HG02840 (cell line): ENCODE data around the gene UCK1.
"Not testable (repeated sequence)": the region's sequence is repeated elsewhere in the genome, so short reads cannot be mapped to it uniquely, and the experiment has no call there.

ENCODE experiments used
- ATAC-seq: cut with Tn5 transposase; IDR thresholded peaks from one replicate; pipeline ENCODE4 v1.9.1; 2021; ENCODE audit warnings: mild to moderate bottlenecking, moderate library complexity, moderate number of reproducible peaks; ENCODE audit not compliant: unreplicated experiment, low FRiP score

Gene UCK1

DNA sequence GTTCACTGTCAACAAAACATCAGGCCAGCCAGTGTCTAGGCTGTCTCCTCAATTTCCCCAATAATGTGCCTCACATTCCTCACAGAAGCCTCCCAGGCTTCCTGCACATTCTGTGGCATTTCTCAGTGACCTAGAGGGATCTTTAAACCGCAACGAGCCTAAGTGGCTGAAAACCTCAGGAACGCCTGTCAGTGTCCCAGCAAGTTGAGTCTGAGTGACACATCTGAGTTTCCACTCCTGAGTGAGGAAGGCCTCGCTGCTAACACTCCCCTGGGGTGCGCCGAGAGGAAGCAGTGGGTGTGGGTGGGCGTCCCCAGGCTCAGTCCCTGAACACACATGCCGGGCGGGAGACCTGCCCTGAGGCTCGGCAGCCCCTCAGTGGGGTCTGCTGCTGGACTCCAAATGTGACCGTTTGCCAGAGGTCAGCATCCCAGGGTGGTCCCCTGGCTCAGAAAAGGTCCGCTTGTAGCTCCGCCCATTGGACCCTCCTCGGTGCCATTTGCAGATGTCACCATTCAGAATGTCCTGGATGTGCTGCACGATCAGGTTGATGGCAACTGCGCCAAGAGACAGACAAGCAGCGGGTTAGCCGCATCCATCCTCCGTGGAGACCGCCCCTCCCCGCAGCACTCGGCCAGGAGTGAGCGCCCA is 6.3 kb downstream of the UCK1 start:
- no peak for ATAC-seq

DNA sequence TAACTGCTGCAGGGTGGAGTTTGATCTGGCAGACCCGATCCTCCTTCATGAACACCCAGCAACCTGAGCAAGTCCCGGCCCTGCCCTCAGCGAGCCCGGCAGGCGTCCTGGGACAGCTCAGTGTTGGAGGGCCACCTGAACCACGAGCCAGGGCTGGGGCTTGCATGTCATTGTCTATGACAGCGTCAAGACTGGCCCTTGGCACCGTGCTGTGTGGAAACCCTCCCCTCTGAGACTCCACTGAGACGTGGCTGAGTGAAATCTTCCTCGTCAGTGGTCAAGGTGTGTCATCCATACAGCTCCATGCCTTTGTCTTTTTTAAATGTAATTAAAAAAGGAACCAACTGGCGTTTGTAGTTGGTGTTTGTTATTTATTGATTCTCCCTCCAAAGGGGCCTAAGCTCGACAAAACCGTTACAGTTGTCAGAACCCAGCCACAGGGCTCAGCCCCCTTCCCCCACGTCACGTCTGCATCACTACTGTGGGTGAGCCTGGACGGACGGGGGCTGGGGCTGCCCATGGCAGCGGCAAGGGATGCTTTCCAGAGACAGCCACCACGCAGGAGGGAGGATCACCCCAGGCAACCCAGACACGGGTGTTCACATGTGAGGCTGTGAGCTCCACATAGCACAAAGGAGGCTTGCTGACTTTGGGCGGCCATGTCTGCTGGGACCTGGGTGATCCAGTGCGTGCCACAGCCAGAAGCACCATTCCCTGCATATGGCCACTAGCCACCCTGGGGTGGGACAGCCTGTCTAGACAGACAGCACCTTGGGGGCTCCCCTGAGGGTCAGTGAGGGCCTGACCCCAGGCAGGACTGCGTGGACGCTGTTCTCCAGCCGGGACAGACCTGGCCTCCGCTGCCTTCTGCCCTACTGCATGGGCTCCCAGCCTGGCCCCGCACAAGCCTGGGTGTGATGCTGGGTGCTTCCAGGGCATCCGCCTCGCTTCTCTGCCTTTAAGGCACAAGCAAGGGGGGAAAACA is 7.3 kb downstream of the UCK1 start:
- no peak for ATAC-seq

DNA sequence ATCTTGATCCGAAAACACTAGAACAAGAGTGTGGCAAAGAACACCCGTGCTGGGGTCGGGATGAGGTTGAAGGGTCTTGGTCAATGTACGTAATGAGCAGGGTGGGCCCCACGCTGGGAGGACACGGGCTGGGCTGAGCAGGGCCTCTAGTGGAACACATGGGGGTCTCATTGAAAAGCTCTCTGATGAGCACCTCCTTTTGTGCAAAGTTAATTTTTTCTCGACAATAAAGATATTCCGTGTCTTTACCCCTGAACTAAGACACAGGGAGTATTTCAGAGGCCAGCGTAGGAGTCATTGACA is 8.0 kb downstream of the UCK1 start:
- no peak for ATAC-seq

DNA sequence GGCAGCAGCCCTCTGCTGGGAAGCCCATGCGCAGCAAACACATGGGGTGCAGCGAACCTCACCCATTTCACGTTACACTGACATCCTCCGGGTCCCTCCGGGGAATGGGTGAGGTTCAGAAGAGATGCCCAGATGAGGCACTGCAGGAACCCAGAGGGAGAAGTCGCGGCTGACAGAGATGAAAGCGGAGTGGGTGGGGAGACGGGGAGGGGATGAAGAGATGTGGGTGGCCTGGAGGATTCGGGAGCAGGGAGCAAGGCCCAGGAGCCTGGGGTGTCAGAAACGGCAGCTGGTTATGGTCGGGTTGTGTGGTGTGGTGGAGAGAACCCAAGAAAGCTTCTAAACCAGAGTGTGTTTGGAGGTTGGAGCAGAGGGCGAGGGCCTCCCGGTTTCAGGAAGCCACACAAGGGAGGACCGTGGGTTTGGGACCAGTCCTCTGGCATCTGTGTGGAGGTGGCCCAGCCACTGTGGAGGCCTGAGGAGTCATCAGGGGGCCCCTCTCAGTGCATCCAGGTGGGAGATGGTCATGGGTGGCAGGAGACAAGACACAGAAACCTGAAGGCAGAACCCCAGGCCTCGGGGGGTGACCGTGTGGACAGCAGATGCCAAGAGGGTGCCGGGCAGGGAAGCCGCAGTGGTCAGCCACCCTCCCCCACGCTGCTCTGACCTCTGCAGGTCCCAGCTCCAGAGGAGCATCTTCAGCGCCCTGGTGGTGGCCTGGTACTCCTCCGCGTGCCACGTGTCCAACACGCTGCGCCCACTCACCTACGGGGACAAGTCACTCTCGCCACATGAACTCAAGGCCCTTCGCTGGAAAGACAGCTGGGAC is 8.6 kb downstream of the UCK1 start:
- ATAC-seq: no peak

DNA sequence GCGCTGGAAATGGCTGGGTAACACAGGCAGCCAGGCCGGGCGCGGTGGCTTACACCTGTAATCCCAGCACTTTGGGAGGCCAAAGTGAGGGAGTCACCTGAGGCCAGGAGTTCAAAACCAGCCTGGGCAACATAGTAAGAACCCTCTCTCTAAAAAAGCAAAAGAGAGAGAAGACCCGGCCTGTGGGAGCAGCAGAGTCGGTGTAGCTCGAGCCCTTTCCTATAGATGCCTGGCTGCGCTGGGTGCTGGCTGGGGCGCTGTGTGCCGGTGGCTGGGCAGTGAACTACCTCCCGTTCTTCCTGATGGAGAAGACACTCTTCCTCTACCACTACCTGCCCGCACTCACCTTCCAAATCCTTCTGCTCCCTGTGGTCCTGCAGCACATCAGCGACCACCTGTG is 9.2 kb downstream of the UCK1 start:
- ATAC-seq: no peak

DNA sequence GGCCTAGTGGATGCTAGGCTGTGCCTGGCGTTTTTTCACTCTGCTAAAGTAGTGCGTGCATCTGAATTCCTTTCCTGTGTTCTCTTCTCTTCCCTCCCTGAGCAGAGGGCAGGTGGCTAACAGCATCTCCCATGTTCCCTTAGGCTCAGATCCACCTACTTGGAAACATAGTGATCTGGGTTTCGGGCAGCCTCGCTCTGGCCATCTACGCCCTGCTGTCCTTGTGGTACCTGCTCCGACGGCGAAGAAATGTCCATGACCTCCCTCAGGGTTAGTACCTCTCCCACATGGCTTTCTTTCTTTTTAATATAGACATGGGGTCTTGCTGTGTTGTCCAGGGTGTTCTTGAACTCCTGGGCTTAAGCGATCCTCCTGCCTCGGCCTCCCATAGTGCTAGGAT is 9.9 kb downstream of the UCK1 start:
- ATAC-seq: no peak

DNA sequence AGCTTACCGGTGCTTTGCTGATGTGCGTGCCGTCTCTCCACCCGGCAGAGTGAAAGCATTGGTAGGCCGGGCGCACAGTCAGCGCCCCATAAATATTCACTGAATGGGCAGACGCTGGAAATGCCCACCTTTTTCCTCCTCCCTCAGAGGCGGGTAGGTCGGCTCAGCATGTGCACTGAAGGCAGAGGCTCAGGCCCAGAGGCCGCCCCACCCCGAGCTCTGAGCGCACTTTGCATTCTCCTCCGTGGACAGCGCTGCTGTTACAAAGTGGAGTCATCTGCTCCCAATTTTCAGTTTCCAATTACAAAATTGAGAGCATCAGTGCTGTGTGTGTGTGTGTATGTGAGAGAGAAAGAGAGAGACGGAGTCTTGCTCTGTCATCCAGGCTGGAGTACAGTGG is 10.6 kb downstream of the UCK1 start:
- ATAC-seq: no peak

DNA sequence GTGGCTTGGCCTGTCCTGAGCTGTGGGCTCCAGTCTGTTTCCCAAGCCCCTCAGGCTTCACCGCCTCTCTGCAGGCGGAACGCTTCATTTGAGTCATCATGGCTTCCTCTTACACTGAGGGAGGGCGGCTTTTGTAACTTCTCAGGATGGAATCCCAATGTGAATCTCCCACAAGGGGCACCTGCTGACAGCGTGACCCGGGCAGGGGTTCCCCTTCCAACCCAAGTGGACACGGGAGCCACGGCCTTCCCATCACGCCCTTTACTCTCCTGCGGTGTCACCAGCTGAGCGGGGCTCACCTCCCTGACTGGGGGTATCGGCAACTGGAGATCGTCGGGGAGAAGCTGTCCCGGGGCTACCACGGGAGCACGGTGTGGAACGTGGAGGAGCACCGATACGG is 12.5 kb downstream of the UCK1 start:
- ATAC-seq: no peak

DNA sequence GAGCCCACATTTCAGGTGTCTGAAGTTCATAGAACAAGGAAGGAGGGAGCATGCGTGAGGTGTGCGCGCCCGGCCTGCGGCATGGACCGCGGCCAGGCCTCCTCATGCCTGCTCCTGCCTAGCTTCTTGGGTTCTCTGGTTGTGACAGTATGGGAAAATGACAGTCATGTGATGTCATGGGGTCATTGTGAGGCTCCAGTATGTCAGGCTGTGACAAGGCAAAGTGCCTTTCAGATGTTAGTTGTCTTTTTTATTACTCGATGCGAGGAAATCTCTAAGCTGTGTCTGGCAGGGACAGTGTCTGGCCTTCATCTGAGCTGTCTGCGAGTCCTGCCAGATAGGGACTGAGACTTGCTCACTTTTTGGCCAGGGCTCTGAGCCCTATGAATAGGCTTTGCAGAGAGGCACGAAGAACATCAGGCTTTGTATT is 13.3 kb downstream of the UCK1 start:
- ATAC-seq: no peak

DNA sequence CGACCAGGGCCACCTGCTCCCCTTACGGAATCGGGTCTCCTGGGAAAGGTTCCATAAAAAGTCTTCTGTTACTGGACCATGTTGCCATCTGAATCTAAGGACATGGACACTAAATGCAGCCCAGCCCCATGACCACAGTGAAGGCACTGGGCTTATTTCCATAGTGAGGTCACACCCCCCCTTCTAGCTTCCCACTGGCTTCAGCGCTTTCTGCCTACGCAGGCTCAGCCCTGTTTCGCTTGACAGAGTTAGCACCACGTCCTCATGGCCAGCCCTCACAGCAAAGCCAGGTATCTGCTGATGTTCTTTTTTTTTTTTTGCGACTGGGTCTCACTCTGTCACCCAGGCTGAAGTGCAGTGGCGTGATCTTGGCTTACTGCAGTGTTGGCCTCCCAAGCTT is 14.1 kb downstream of the UCK1 start:
- ATAC-seq: no peak

DNA sequence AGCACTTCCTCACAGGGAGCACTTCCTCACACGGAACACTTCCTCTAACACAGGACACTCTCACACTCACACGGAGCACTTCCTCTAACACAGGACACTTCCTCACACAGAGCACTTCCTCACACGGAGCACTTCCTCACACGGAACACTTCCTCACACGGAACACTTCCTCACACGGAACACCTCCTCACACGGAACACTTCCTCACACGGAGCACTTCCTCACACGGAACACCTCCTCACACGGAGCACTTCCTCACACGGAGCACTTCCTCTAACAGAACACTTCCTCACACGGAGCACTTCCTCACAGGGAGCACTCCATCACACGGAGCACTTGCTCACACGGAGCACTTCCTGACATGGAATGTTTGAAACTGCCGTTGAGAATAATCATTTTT is 15.0 kb downstream of the UCK1 start:
- ATAC-seq: no peak

DNA sequence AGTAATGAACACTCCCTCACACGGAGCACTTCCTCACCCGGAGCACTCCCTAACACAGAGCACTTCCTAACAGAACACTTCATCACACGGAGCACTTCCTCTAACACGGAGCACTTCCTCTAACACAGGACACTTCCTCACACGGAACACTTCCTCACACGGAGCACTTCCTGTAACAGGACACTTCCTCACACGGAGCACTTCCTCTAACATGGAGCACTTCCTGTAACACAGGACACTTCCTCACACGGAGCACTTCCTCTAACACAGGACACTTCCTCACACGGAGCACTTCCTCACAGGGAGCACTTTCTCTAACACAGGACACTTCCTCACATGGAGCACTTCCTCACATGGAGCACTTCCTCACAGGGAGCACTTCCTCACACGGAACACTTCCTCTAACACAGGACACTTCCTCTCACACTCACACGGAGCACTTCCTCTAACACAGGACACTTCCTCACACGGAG is 15.5 kb downstream of the UCK1 start:
- not testable (repeated sequence) for ATAC-seq

DNA sequence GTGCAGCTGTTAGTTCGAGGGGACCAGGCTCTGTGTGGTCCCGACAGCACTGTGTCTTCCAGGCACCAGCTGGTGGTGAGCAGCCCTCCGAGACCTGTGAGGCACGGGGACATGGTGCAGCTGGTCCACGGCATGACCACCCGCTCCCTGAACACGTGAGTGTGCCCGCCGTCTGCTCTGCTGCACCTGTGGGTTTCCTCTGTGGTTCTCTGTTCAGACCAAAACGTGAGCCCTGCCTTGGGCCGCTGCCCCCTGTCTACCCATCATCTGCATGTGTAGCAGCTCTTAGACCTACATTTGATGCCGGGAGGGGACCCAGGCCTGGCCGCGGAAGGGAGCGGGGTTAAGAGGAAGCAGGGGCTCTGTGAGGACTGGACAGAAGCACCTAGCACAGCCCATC is 17.9 kb downstream of the UCK1 start:
- ATAC-seq: no peak

DNA sequence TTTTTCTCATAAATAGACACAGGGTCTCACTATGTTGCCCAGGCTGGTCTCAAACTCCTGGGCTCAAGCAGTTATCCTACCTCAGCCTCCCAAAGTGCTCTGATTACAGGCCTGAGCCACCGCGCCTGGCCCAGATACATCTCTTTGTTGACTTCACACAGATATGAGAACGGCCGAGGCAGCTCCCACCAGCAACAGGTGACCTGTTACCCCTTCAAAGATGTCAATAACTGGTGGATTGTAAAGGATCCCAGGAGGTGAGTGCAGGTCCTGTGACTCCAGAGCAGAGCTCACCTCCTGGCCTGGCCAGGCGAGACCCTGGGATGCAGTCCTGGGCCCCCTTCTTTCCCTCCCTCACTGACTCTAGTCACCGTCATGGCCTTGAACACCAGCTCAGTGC is 19.2 kb downstream of the UCK1 start:
- no peak for ATAC-seq

DNA sequence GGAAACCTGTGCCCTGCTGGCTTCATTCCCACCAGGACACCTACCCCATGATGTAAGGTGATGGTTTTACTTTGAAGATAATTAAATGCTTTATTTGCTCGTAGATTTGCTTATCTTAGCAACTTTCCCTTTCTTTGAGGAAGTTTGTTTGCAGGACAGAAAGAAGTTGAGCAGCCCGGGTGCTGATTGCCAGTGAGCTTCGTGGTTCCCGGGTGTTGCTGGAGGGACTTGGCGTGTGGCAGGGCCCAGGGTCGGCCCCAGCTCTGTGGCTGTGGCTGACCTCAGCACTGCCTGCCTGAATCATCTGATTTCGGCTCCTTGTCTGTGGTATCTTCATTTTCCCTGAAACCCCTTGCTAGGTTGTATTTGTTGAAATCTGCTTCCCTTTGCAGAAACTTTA is 19.6 kb downstream of the UCK1 start:
- no peak for ATAC-seq

DNA sequence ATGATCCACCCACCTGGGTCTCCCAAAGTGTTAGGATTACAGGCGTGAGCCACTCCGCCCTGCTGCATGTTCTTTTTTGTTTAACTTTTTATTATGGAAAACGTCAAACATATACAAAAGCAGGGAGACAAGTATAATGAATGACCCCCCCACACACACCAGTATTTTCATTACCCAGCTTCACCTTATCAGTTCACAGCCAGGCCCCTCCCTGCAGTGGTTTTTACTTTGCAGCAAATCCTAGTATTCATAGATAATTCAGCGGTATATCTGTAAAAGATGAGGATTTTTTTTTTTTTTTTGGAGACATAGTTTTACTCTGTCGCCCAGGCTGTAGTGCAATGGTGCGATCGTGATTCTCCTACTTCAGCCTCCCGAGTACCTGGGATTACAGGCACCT is 26.1 kb downstream of the UCK1 start:
- no peak for ATAC-seq

DNA sequence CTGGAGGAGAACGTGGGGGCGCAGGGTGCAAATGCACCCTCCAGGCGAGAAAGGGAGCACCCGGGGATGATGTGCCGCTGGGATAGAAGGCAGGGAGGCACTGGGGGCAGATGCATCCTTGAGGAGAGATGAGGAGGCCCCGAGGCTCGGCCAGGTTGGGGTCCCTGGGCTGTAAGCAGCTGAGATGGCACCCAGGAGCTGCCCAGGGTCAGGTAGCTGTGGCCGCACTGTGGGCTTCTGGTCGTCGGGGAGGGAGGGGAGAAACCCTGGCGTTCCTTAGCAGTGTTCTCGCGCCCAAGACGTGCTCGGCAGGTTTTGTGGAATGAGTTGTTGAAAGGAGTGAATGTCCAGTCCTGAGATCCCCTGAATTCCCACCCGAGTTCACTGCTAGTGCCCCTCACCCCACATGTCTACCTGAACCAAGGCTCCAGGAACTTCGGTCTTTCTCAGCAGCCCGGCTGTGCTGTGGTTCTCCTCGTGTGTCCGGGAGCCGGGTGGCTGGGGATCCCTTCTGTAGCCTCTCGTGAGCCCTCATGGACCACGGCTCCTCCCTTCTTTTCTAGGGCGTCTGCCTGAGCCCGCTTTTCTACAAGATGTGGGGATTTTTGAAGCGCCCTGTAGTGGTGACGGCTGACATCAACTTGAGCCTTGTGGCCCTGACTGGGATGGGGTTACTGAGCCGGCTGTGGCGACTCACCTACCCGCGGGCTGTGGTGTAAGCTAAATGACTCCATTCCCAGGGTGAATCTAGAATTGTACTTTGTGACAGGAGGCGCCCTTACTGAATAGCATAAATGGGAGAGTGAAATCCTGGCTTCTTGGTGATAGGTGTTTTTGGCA is 27.2 kb downstream of the UCK1 start:
- no peak for ATAC-seq

DNA sequence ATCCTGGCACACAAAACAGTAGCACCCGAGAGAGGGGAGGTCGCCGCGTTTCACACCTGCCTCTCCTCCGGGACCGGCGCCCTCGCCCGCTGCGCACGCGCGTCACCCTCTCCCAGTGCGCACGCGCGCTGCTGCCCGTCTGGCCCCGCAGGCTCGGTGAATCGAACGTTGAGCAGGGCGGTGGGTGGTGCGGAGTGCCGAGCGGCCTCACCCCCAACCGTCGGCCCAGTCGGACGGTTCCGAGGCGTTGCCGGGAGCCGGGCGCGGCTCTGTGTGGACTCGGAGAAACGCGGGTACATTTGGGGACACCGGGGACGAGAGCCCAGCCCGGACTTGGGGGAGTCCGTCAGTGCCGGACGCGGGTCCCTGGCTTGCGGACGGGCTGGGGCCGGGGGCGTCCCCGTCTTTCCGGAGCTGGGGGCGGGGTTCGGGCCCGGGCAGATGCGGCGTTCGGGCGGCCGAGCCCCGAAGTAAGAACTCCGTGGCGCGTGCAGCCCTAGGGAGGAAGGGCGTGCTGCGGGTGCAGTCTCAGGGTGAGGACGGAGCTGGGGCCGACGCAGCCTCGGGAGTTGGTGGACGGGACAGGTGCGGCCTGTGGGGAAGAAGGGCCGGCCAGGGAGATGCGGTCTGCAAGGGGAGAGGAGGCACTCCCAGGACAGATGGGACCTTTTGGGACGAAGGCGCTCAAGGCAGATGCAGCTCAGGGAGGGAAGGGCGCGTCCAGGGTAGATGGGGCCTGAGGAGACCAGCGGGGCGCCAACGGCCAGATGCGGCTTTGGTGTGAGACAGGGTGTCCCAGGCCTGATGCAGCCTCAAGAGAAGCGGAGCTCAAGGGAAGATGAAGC is 28.1 kb downstream of the UCK1 start, which contains the start of gene POMT1:
Gene POMT1 (plus strand): TSS at position 138 of the 845 bp plus-strand sequence. CDS start 1,301 bp downstream, outside the sequence.
- peak; percentile 77 for ATAC-seq

DNA sequence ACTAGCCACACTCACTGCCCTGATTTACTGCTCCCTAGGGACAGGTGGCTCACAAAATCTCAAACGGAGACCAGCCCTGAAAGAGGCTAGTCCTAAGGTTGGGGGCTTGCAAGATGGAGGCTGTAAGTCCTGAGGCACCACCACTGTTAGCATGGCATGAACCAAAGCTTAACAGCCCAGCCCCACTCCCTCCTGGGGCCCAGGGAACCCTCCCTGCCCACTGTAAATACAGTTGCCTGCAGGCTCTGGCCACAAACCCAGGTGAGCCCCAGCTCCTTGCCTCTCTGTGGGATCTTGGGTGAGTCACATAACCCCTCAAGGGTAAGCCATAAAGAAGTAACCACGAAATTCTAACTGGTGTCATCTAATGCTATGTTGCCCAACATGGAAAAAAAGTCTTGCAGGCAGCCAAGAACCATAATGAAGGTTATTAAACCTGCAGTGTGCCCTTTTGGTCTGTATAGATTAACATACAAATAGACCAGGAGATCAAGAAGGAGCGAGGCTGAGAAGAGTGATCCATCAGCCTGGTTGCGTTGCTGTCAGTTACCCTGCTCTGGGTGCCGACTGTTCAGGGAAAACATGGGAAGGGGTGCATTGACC is 30.0 kb downstream of the UCK1 start:
- ATAC-seq: no peak
